HG02943 (cell line): ENCODE results near the gene DGCR6L.
"Not testable (repeated sequence)": the region's sequence is repeated elsewhere in the genome, so short reads cannot be mapped to it uniquely, and the experiment has no call there.

Experiments
- ATAC-seq: cut with Tn5 transposase; IDR thresholded peaks from one replicate; pipeline ENCODE4 v1.9.1; 2021; ENCODE audit warnings: mild to moderate bottlenecking, low read depth, moderate library complexity; ENCODE audit not compliant: unreplicated experiment

Gene DGCR6L

GRCh38 chr22:20265772-20266666 is 53.8 kb downstream of the DGCR6L start:
- ATAC-seq = not testable (repeated sequence)

- no peak for ATAC-seq
Observed at GRCh38 chr22:20264614-20265452, 55.0 kb downstream of the DGCR6L start.
